CD14-positive monocyte (primary cell): Measurements from ENCODE around the gene ATXN7L1. TPM values are rescaled to one million over a fixed set of nuclear protein-coding genes. Genes with fewer than 3 reads are reported as not detected.

Experiments
- DNase-seq, 3 donors: peaks; one replicate each; pipeline ENCODE4 v3.0.0-alpha.2; 2011 to 2022
- H2AFZ ChIP-seq: 2 replicates; pipeline ENCODE4 v1.6.0; 2012; ENCODE audit warnings: mild to moderate bottlenecking, low read depth, low read length, inconsistent platforms; ENCODE audit not compliant: insufficient read depth, poor library complexity, severe bottlenecking
- H3K27ac ChIP-seq, 2 donors: 1 replicate in 1 of 2; 2 replicates in 1 of 2; pipeline ENCODE4 v1.5.1; 2012 to 2013; ENCODE audit warnings: low read length in 2 of 2, control low read depth in 1 of 2, inconsistent platforms in 1 of 2, low read depth in 1 of 2, mild to moderate bottlenecking in 1 of 2
- H3K27me3 ChIP-seq, 2 donors: one replicate each; pipeline versions ENCODE4 v1.6.0 to v1.6.1; 2011 to 2013; ENCODE audit warnings: low read length in 2 of 2; ENCODE audit not compliant: control insufficient read depth in 2 of 2, insufficient read depth in 2 of 2
- H3K36me3 ChIP-seq, 2 donors: replicated peaks in 1 of 2; 1 replicate in 1 of 2; 2 replicates in 1 of 2; pipeline versions ENCODE4 v1.5.1 to v1.6.1; 2012 to 2013; ENCODE audit warnings: low read length in 2 of 2, control low read depth in 1 of 2, inconsistent platforms in 1 of 2, mild to moderate bottlenecking in 1 of 2; ENCODE audit not compliant: insufficient read depth in 2 of 2, control insufficient read depth in 1 of 2
- H3K4me1 ChIP-seq, 2 donors: 1 replicate in 1 of 2; 2 replicates in 1 of 2; pipeline versions ENCODE4 v1.5.1 to v1.6.1; 2012 to 2013; ENCODE audit warnings: low read length in 2 of 2, control low read depth in 1 of 2, inconsistent platforms in 1 of 2, mild to moderate bottlenecking in 1 of 2, moderate library complexity in 1 of 2; ENCODE audit not compliant: insufficient read depth in 2 of 2, control insufficient read depth in 1 of 2
- H3K4me2 ChIP-seq: replicated peaks from 2 replicates; pipeline ENCODE3; 2012; ENCODE audit warnings: low read length, moderate library complexity, mild to moderate bottlenecking; ENCODE audit not compliant: poor library complexity, severe bottlenecking; ENCODE audit errors: extremely low read depth
- H3K4me3 ChIP-seq, 3 experiments: fragments of 200-600 bp in 1 of 3; sonication (generic) in 1 of 3; replicated peaks in 1 of 3; 1 replicate in 2 of 3; 2 replicates in 1 of 3; pipeline ENCODE4 v1.5.1; 2011 to 2013; ENCODE audit warnings: low read length in 3 of 3, mild to moderate bottlenecking in 3 of 3, control low read depth in 2 of 3, low read depth in 2 of 3, inconsistent platforms in 1 of 3, moderate library complexity in 1 of 3
- H3K79me2 ChIP-seq: 2 replicates; pipeline ENCODE4 v1.6.0; 2012; ENCODE audit warnings: mild to moderate bottlenecking, control low read depth, inconsistent platforms, low read length, moderate library complexity; ENCODE audit not compliant: insufficient read depth
- H3K9ac ChIP-seq: 2 replicates; pipeline ENCODE4 v1.6.0; 2017; ENCODE audit warnings: low read length, mild to moderate bottlenecking; ENCODE audit not compliant: insufficient read depth, poor library complexity, severe bottlenecking
- H3K9me3 ChIP-seq, 2 donors: replicated peaks in 1 of 2; 1 replicate in 1 of 2; 2 replicates in 1 of 2; pipeline versions ENCODE4 v1.5.1 to v1.6.1; 2012 to 2013; ENCODE audit warnings: low read length in 2 of 2, control low read depth in 1 of 2; ENCODE audit not compliant: control insufficient read depth in 1 of 2, insufficient read depth in 1 of 2
- H4K20me1 ChIP-seq: 2 replicates; pipeline ENCODE4 v1.6.0; 2012; ENCODE audit warnings: mild to moderate bottlenecking, low read length, control low read depth, moderate library complexity; ENCODE audit not compliant: insufficient read depth
- H3K27ac Mint-ChIP-seq, 7 donors: one replicate each; pipeline ENCODE4 v1.8.0; 2020; ENCODE audit warnings: mild to moderate bottlenecking in 7 of 7, mixed read lengths in 7 of 7, moderate library complexity in 6 of 7, inconsistent platforms in 2 of 7
- H3K27me3 Mint-ChIP-seq, 3 donors: one replicate each; pipeline ENCODE4 v1.8.0; 2021 to 2022; ENCODE audit warnings: low read depth in 3 of 3, mild to moderate bottlenecking in 3 of 3, mixed read lengths in 3 of 3, moderate library complexity in 3 of 3, inconsistent platforms in 1 of 3
- H3K36me3 Mint-ChIP-seq, 2 donors: one replicate each; pipeline ENCODE4 v1.8.0; 2020; ENCODE audit warnings: mixed read lengths in 2 of 2, inconsistent platforms in 1 of 2, mild to moderate bottlenecking in 1 of 2
- H3K4me1 Mint-ChIP-seq: one replicate; pipeline ENCODE4 v1.8.0; 2020; ENCODE audit warnings: mild to moderate bottlenecking, mixed read lengths
- H3K4me3 Mint-ChIP-seq, 2 donors: one replicate each; pipeline ENCODE4 v1.8.0; 2020; ENCODE audit warnings: mild to moderate bottlenecking in 2 of 2, mixed read lengths in 2 of 2, moderate library complexity in 1 of 2
- H3K9me3 Mint-ChIP-seq, 7 donors: one replicate each; pipeline ENCODE4 v1.8.0; 2020 to 2022; ENCODE audit warnings: mixed read lengths in 7 of 7, mild to moderate bottlenecking in 6 of 7, moderate library complexity in 6 of 7, inconsistent platforms in 2 of 7
- CTCF ChIP-seq: fragments of 200-600 bp; IDR thresholded peaks from one replicate; pipeline ENCODE4 v1.8.0; 2022; ENCODE audit warnings: antibody characterized with exemption, mild to moderate bottlenecking
- WGBS: methylation state at CpG from one replicate; pipeline ENCODE4 v1.1.5; 2013; ENCODE audit warnings: missing lambda C conversion rate; ENCODE audit not compliant: insufficient coverage; 5-methylcytosine and 5-hydroxymethylcytosine counted together
- intact Hi-C, 2 donors: fragments of 100-400 bp; cut with micrococcal nuclease; formaldehyde crosslinking; loops; one replicate each; pipeline versions ENCODE4 v1.15.0 to v1.15.1; 2023
- polyA plus RNA-seq, 3 donors: library from polyadenylated mRNA; depleted of rRNA in 1 of 3; unstranded in 2 of 3; stranded (reverse) in 1 of 3; fragments of 300-500 nt in 2 of 3; fragments of >200 nt in 1 of 3; fragmentation: Illumina TruSeq in 2 of 3; gene quantifications; 1 replicate in 2 of 3; 2 replicates in 1 of 3; pipeline ENCODE4 v1.2.3, GENCODE V29; 2012 to 2021

Gene ATXN7L1
- polyA plus RNA-seq, 3 donors = 4.5 to 12.2 (median 11.2) TPM

DNA sequence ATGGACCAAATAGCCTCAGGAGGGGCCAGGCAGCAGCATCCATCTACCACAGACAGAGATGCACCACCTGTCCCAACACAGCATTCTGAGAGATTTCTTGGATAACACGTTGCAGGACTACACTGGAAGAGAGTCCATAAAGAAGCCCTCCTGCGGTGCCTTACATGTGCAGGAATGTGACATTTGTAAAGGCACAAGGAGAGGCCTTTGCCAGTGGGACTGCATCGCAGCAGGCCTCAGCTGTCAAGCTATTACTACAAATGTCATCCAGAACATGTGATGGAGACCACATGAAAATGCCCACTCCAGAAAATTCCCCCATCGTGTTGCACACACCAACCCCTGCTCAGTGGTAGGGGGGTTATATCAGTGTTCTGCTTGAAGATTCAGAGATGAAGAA lies 77.4 kb downstream of the ATXN7L1 start:
- Mint-ChIP-seq H3K27ac (no peak overlapping the region), H3K4me3 (no peak overlapping the region), H3K27me3 (no peaks in the 10 kb centered on the region), H3K36me3 (peaks cover 9 to 13% of the 10 kb centered on the region in 2 donors), H3K9me3 (no peaks in the 10 kb centered on the region), H3K4me1 (peaks cover 15% of the 10 kb centered on the region)
- no peaks in the 10 kb centered on the region for H3K9me3 ChIP-seq
- H3K9ac ChIP-seq = no peak overlapping the region
- H3K27ac ChIP-seq = no peak overlapping the region
- WGBS = no CpG with 5 or more reads among the region's 4 CpGs
- no peak overlapping the region for H3K4me2 ChIP-seq
- intact Hi-C loops = no loop called here
- no peak overlapping the region for H3K4me3 ChIP-seq
- no peak overlapping the region for H2AFZ ChIP-seq
- H4K20me1 ChIP-seq = no peaks in the 10 kb centered on the region
- H3K36me3 ChIP-seq = peaks cover 0 to 5% of the 10 kb centered on the region in 2 donors
- no peak for DNase-seq
- H3K79me2 ChIP-seq = no peaks in the 10 kb centered on the region
- H3K27me3 ChIP-seq = no peaks in the 10 kb centered on the region
- no peak for TF ChIP-seq CTCF
- H3K4me1 ChIP-seq = no peaks in the 10 kb centered on the region

- no peaks in the 10 kb centered on the region for H3K79me2 ChIP-seq
- no peak overlapping the region for H3K4me3 ChIP-seq
- no peak overlapping the region for H3K27ac ChIP-seq
- H3K9me3 ChIP-seq = no peaks in the 10 kb centered on the region
- H3K4me2 ChIP-seq = no peak overlapping the region
- H3K4me1 ChIP-seq = no peaks in the 10 kb centered on the region
- Mint-ChIP-seq H3K9me3 (no peaks in the 10 kb centered on the region), H3K27me3 (no peaks in the 10 kb centered on the region), H3K27ac (peak overlapping the region in 1 of 7 donors; percentile 47), H3K4me3 (no peak overlapping the region), H3K4me1 (peaks cover 15% of the 10 kb centered on the region), H3K36me3 (peaks cover 9 to 13% of the 10 kb centered on the region in 2 donors)
- H3K36me3 ChIP-seq = peaks cover 0 to 5% of the 10 kb centered on the region in 2 donors
- TF ChIP-seq CTCF = no peak
- no peak overlapping the region for H2AFZ ChIP-seq
- no CpG with 5 or more reads among the region's 7 CpGs for WGBS
- no peak for DNase-seq
- H3K27me3 ChIP-seq = no peaks in the 10 kb centered on the region
- no peak overlapping the region for H3K9ac ChIP-seq
- H4K20me1 ChIP-seq = no peaks in the 10 kb centered on the region
- intact Hi-C loops = no loop called here
Measured at GRCh38 chr7:105797652-105798051, 78.7 kb downstream of the ATXN7L1 start.
